HepG2 (cell line): ENCODE data around the gene SLC2A8. TPM values are rescaled to one million over a fixed set of nuclear protein-coding genes. Genes with fewer than 3 reads are reported as not detected.

ENCODE experiments used
- ATF5 ChIP-seq: sonication (generic); formaldehyde crosslinking; IDR thresholded peaks from 2 replicates; pipeline ENCODE4 v1.4.0; 2020; ENCODE audit warnings: mild to moderate bottlenecking, low read depth, missing genetic modification reagents
- DPF2 ChIP-seq: sonication (generic); formaldehyde crosslinking; IDR thresholded peaks from 2 replicates; pipeline ENCODE4 v1.4.0; 2020; ENCODE audit warnings: mild to moderate bottlenecking, low read depth, missing genetic modification reagents, borderline replicate concordance
- ETS1 ChIP-seq: sonication (generic); formaldehyde crosslinking; IDR thresholded peaks from 2 replicates; pipeline ENCODE4 v1.4.0; 2020; ENCODE audit warnings: missing genetic modification reagents
- HMGXB4 ChIP-seq, 2 experiments: sonication (generic) in 1 of 2; formaldehyde crosslinking in 1 of 2; IDR thresholded peaks; 2 replicates each; pipeline versions ENCODE4 v1.4.0 to v1.6.1; 2018 to 2020; ENCODE audit warnings: missing genetic modification reagents in 2 of 2, borderline replicate concordance in 1 of 2, low read depth in 1 of 2, mild to moderate bottlenecking in 1 of 2, missing biosample characterization in 1 of 2
- HNRNPUL1 ChIP-seq: fragments of 200-400 bp; formaldehyde crosslinking; IDR thresholded peaks from 2 replicates; pipeline ENCODE4 v1.6.1; 2017; ENCODE audit warnings: low read depth, mild to moderate bottlenecking, low read length, moderate library complexity
- HOXD1 ChIP-seq: sonication (generic); formaldehyde crosslinking; IDR thresholded peaks from 2 replicates; pipeline ENCODE4 v1.5.0; 2020; ENCODE audit warnings: missing genetic modification reagents
- KAT2B ChIP-seq: fragments of 150-350 bp; IDR thresholded peaks from 2 replicates; pipeline ENCODE4 v1.6.1; 2014; ENCODE audit warnings: low read depth, low read length, borderline replicate concordance
- RBM39 ChIP-seq: fragments of 200-400 bp; formaldehyde crosslinking; IDR thresholded peaks from one replicate; pipeline ENCODE4 v1.6.1; 2018; ENCODE audit warnings: antibody characterized with exemption, mild to moderate bottlenecking, low read depth, low read length; ENCODE audit not compliant: poor library complexity, severe bottlenecking
- RNF219 ChIP-seq: sonication (generic); formaldehyde crosslinking; IDR thresholded peaks from 2 replicates; pipeline ENCODE4 v1.5.0; 2020; ENCODE audit warnings: mild to moderate bottlenecking, missing genetic modification reagents
- YY1 ChIP-seq: IDR thresholded peaks from 2 replicates; pipeline ENCODE4 v1.6.1; 2011; ENCODE audit warnings: low read length, low read depth, moderate library complexity, mild to moderate bottlenecking; ENCODE audit not compliant: insufficient read depth, insufficient replicate concordance
- ZBTB44 ChIP-seq: sonication (generic); formaldehyde crosslinking; IDR thresholded peaks from 2 replicates; pipeline ENCODE4 v1.4.0; 2020; ENCODE audit warnings: missing genetic modification reagents
- ZNF615 ChIP-seq: sonication (generic); formaldehyde crosslinking; IDR thresholded peaks from 2 replicates; pipeline ENCODE4 v1.5.0; 2020; ENCODE audit warnings: mild to moderate bottlenecking, missing genetic modification reagents, borderline replicate concordance
- ZNF652 ChIP-seq: IDR thresholded peaks from 2 replicates; pipeline ENCODE4 v1.6.1; 2016; ENCODE audit warnings: low read depth, borderline replicate concordance
- ZNF660 ChIP-seq: sonication (generic); formaldehyde crosslinking; IDR thresholded peaks from 2 replicates; pipeline ENCODE4 v1.5.1; 2020; ENCODE audit warnings: mild to moderate bottlenecking, low read depth, missing genetic modification reagents, borderline replicate concordance
- ZNF710 ChIP-seq: sonication (generic); formaldehyde crosslinking; IDR thresholded peaks from 2 replicates; pipeline ENCODE4 v1.5.0; 2020; ENCODE audit warnings: mild to moderate bottlenecking, missing genetic modification reagents, borderline replicate concordance
- ZNF776 ChIP-seq: sonication (generic); formaldehyde crosslinking; IDR thresholded peaks from 2 replicates; pipeline ENCODE4 v1.4.0; 2020; ENCODE audit warnings: mild to moderate bottlenecking, missing genetic modification reagents
- polyA plus RNA-seq, 8 experiments: library from polyadenylated mRNA; depleted of rRNA in 3 of 8; stranded (reverse) in 7 of 8; unstranded in 1 of 8; fragments of >200 nt; fragmentation: Illumina TruSeq in 4 of 8; extraction: Trizol in 4 of 8; gene quantifications; 2 replicates each; pipeline versions ENCODE4 v1.2.1 to v1.2.3, GENCODE V29; 2011 to 2016; ENCODE audit warnings: low read depth in 4 of 8, missing spikeins in 1 of 8, mixed read lengths in 1 of 8; ENCODE audit not compliant: insufficient read depth in 1 of 8
- total RNA-seq, 5 experiments: library from RNA; depleted of rRNA; stranded (reverse); fragments of >200 nt; fragmentation: Illumina TruSeq; extraction: Trizol; gene quantifications; 2 replicates each; pipeline ENCODE4 v1.2.3, GENCODE V29; 2016; ENCODE audit warnings: low read depth in 1 of 5

SLC2A8 gene
- total and polyA plus RNA-seq, 2 of the 13 experiments (the other 11 are each of a cell fraction or from before 2014, with no cell fraction given), result 22.6 to 48.6 TPM

- TF ChIP-seq RNF219 (CRISPR knock-in tag) (no peak), ZNF615 (CRISPR knock-in tag) (no peak), ATF5 (CRISPR knock-in tag) (no peak), RBM39 (no peak), ETS1 (CRISPR knock-in tag) (no peak), ZNF660 (CRISPR knock-in tag) (no peak), ZNF710 (CRISPR knock-in tag) (no peak), HNRNPUL1 (no peak), KAT2B (no peak), DPF2 (peak; percentile 52; the same call in 1 of the 2 replicates), ZNF652 (CRISPR knock-in tag) (peak; percentile 72), HMGXB4 (CRISPR knock-in tag; IDR thresholded peaks at IDR 0.05; ENCODE audit: borderline replicate concordance in 1 of 2, low read depth in 1 of 2) (no peak), ZNF776 (CRISPR knock-in tag) (no peak), HOXD1 (CRISPR knock-in tag) (no peak), YY1 (no peak), ZBTB44 (no peak)
Observed at GRCh38 chr9:127388037-127388855, 8.7 kb upstream of the SLC2A8 start (continued).
